Astrocyte (in vitro differentiated cells and primary cell): ENCODE data around the gene ABCF3.

Experiments
- EZH2 ChIP-seq: IDR thresholded peaks from 2 replicates; pipeline ENCODE4 v1.6.1; 2012; ENCODE audit warnings: mild to moderate bottlenecking, low read length, inconsistent platforms; ENCODE audit not compliant: insufficient read depth
- TF ChIP-seq, protein P1 (sequence below): IDR thresholded peaks from 2 replicates; pipeline ENCODE4 v1.5.1; 2011; ENCODE audit warnings: low read depth, mild to moderate bottlenecking, inconsistent platforms, low read length, moderate library complexity; ENCODE audit not compliant: insufficient read depth

DNA sequence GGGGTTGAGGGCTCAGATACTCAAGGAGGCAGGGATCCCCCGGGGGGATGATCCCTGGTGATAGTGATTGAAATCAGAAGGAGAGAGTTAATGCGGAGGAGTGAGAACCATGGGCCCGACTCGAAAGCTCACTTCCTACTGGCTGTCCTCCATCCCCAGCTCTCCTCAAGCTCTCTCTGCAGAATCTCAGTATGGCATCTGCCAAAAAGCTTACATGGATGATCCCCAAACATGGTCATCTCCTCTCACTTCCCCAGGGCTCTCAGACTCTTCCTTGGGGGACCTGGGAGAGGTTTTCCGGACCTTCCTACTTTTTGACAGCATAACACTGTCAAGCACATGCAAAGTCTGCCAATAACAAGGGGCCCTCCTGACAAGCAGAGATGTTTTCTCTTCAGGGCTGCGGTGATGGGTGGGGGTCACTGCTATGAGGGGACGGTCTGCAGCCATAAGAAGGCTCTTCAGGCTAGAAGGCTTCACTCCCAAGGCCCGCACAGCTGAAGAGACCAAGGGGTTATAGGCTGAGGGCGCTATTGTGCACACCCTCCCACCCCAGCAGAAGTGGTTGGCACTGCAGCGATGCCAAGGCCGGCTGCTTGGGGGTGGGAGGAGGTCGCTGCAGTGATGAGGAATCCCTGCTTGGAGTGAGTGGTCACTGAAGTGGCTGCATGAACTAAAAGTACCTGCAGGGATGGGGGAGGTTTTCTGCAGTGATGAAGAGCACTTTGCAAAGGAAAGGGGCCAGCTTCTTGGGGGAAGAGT is 42.6 kb downstream of the ABCF3 start:
- no peak for TF ChIP-seq EZH2
- TF ChIP-seq, protein P1, sequence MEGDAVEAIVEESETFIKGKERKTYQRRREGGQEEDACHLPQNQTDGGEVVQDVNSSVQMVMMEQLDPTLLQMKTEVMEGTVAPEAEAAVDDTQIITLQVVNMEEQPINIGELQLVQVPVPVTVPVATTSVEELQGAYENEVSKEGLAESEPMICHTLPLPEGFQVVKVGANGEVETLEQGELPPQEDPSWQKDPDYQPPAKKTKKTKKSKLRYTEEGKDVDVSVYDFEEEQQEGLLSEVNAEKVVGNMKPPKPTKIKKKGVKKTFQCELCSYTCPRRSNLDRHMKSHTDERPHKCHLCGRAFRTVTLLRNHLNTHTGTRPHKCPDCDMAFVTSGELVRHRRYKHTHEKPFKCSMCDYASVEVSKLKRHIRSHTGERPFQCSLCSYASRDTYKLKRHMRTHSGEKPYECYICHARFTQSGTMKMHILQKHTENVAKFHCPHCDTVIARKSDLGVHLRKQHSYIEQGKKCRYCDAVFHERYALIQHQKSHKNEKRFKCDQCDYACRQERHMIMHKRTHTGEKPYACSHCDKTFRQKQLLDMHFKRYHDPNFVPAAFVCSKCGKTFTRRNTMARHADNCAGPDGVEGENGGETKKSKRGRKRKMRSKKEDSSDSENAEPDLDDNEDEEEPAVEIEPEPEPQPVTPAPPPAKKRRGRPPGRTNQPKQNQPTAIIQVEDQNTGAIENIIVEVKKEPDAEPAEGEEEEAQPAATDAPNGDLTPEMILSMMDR, result no peak
